HG02759 (cell line): ENCODE results near the gene COBLL1.

ENCODE experiments used
- ATAC-seq: cut with Tn5 transposase; IDR thresholded peaks from one replicate; pipeline ENCODE4 v1.9.1; 2021; ENCODE audit warnings: mild to moderate bottlenecking, moderate library complexity; ENCODE audit not compliant: unreplicated experiment

The COBLL1 gene

GRCh38 chr2:164859251-164859818 is 17.7 kb upstream of the COBLL1 start:
- ATAC-seq = no peak

GRCh38 chr2:164852086-164852485 is 10.5 kb upstream of the COBLL1 start:
- ATAC-seq = no peak

- ATAC-seq = no peak
Measured at GRCh38 chr2:164850235-164850634, 8.6 kb upstream of the COBLL1 start.

- ATAC-seq = no peak
Measured at GRCh38 chr2:164849506-164849905, 7.9 kb upstream of the COBLL1 start.

GRCh38 chr2:164847981-164848741 is 6.5 kb upstream of the COBLL1 start:
- ATAC-seq = no peak

GRCh38 chr2:164847291-164847690 is 5.7 kb upstream of the COBLL1 start:
- ATAC-seq = no peak

GRCh38 chr2:164846276-164846675 is 4.7 kb upstream of the COBLL1 start:
- ATAC-seq = no peak

- no peak for ATAC-seq
Measured at GRCh38 chr2:164843346-164843911, 1.8 kb upstream of the COBLL1 start.

GRCh38 chr2:164842624-164842966 is 972 bp upstream of the COBLL1 start:
- ATAC-seq = no peak

GRCh38 chr2:164840930-164841718 is 499 bp downstream of the COBLL1 start:
- ATAC-seq = peak; percentile 71

GRCh38 chr2:164840458-164840929 is 1.1 kb downstream of the COBLL1 start:
- no peak for ATAC-seq

- no peak for ATAC-seq
Measured at GRCh38 chr2:164839914-164840457, 1.6 kb downstream of the COBLL1 start.

- no peak for ATAC-seq
Measured at GRCh38 chr2:164837807-164838206, 3.8 kb downstream of the COBLL1 start.

GRCh38 chr2:164836907-164837306 is 4.7 kb downstream of the COBLL1 start:
- no peak for ATAC-seq

- ATAC-seq = peak; percentile 49
Measured at GRCh38 chr2:164835302-164835701, 6.3 kb downstream of the COBLL1 start.

- no peak for ATAC-seq
Measured at GRCh38 chr2:164831887-164832286, 9.7 kb downstream of the COBLL1 start.

- no peak for ATAC-seq
Measured at GRCh38 chr2:164831180-164831579, 10.4 kb downstream of the COBLL1 start.

- no peak for ATAC-seq
Measured at GRCh38 chr2:164826293-164827243, 15.1 kb downstream of the COBLL1 start.

GRCh38 chr2:164824872-164825271 is 16.8 kb downstream of the COBLL1 start:
- no peak for ATAC-seq

GRCh38 chr2:164823126-164823525 is 18.5 kb downstream of the COBLL1 start:
- no peak for ATAC-seq
